ENCODE data around the gene SNX14.

GRCh38 chr6:85628353-85628752 lies 34.7 kb upstream of the SNX14 start:
- TF ChIP-seq GATA3 (IDR thresholded peaks at IDR 0.05; ENCODE audit: low read depth, low read length) (no peak), GATA2 (IDR thresholded peaks at IDR 0.05; ENCODE audit: low read depth, low read length) (no peak)

Data from SH-SY5Y (cell line).